T47D (cell line): ENCODE data around the gene DBNL.

Experiments used
- DNase-seq, 2 experiments: peaks; one replicate each; pipeline versions ENCODE4 v3.0.0 to v3.0.0-alpha.2; 2011 to 2012; ENCODE audit warnings: low read depth in 1 of 2, low spot score in 1 of 2
- JUND ChIP-seq: IDR thresholded peaks from 2 replicates; pipeline ENCODE4 v1.6.1; 2012; ENCODE audit warnings: low read depth
- in situ Hi-C: cut with HindIII; loops from 2 replicates; pipeline ENCODE4 v1.10.0; 2016; ENCODE audit warnings: low sequenced_read_pairs, low pct_unique_long_range_greater_than_20kb

The DBNL gene

DNA sequence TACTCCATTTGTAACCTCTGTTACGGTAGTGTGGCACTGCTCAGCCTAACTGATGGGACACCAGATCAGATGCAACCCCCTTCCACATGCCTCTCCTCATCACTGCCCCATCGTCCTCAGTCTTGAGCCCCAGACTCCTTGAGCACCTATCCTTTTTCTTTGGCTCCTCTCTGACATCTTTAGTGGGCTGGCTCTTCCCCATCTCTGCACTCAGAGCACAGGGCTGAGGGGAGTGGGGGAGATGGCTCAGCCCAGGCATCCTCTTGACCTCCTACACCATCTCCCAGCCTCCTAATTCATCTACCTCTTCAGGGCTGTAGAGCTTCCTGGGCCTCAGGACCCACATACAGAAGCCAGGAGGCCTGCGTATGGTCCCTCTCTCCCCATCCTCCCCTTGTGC lies 39.3 kb downstream of the DBNL start:
- TF ChIP-seq JUND = no peak
- in situ Hi-C loops = no loop called here
- DNase-seq = no peak

DNA sequence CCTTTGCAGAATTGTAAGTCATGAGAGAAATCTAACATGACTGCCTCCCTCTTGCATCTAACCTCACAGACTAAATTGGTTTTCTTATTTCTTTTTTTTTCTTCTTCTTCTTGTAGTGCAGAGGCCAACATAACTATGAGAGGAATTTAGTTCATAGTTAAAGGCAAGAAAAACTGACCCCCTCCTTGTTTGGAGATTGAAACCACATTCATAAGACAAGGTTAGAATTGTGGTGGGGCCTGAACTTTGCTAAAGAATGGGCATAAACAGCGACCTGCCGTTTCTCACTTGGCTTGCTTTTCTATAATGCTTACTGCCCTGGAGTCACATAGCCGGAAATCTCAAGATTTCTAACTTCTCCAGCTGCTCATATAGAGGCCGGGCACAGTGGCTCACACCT lies 40.2 kb downstream of the DBNL start:
- no peak for DNase-seq
- in situ Hi-C loops = no loop called here
- TF ChIP-seq JUND = no peak

DNA sequence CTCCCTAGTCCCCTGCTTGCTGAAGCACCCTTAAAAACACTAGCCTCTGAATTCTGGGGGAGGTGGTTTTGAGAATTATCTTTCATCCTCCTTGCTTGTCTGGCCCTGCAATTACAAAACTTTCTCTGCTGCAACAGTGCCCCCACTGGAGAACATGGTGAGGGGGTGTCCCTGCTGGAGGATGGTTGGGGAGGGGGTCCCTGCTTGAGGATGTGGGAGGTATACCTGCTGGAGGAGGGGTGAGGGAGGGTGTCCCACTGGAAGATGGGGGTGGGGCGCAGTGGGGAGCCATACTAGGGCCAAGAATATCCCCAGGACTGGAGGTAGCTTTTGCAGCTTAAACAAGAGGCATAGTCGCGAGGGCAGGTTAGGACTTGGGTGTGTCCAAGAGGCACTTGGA lies 41.0 kb downstream of the DBNL start:
- in situ Hi-C loops = no loop called here
- DNase-seq = no peak
- TF ChIP-seq JUND = no peak

DNA sequence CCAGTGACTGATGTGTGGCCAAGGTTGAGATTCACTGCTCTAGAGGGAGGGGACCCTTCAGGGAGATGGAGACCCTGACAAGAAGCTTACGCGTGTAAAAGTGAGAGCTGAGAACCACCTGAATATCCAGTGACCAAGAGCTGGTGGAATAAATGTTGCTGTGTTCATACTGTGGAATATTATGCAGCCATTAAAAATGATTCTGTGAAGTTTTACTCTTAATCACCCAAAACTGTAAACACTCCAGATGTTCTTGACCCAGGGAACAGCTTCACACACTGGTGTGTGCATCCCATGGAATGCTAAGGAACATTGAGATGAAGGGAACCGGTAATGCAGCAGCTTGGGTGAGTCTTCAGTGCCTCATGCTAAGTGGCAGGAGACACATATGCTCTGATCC lies 42.1 kb downstream of the DBNL start:
- no peak for TF ChIP-seq JUND
- no peak for DNase-seq
- in situ Hi-C loops = no loop called here

DNA sequence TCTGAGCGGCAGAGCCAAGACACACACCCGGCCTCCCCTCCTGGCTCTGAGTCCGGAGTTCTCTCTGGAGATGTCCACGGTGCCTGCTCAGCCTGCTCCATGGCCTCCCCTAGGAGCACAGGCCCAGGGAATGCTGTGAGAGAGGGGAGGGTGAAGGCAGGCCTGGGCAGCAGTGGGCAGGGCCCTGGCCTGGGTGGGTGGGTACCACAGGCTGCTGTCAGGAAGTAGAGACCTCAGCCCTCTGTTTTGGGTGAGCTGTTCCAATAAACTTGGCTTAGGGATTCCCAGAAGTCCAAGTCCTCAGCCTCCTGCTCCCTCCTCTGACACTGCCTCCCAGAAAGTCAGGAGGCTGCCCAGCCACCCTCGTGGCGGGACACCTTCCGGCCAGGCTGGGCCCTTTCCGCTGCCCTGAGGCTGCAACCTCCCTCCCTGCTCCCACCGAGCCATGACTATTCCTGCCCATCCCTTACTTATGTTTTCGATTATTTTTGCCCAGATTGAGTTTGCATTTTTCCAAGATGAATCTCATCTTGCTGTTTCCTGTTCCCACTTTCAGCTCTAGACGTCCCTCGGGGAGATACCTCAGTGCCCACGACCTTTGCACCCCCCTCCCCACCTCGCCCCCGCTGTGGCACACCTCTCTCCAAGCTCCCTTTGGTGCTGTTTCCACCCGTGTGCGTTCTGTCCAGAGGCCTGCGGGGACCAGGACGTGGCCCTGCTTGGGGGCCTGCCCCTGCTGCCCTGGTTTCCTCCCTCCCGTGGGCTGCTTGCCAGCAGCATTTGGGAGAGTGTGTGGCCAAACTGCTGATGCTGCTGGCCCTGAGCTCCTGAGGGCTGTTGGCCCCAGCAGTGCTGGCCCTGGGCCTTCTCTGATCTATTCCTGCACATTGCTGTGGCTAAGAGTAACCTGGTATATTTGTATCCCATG lies 43.7 kb downstream of the DBNL start:
- no peak for TF ChIP-seq JUND
- no peak for DNase-seq
- in situ Hi-C loops = no loop called here

DNA sequence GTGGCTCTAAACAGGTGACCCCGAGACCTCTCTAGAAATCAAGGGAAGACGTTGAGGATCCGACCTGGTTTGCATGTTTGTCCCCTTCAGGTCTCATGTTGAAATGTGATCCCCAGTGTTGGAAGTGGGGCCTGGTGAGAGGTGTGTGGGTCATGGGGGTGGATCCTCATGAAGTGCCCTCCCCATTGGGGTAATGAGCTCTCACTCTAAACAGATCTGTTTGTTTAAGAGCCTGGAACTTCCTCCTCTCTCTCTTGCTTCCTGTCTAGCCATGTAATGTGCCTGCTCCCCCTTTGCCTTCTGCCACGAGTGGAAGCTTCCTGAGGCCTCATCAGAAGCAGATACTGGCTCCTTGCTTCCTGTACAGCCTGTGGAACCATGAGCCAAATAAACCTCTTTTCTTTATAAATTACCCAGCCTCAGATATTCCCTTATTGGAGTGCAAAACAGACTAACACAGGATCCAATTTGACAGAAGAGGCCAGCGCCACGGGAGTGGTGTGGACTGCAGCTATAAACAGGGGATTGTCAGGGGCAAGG lies 48.7 kb downstream of the DBNL start:
- in situ Hi-C loops = no loop called here
- DNase-seq = peak in 1 of 2 experiments; percentile 47
- TF ChIP-seq JUND = no peak

DNA sequence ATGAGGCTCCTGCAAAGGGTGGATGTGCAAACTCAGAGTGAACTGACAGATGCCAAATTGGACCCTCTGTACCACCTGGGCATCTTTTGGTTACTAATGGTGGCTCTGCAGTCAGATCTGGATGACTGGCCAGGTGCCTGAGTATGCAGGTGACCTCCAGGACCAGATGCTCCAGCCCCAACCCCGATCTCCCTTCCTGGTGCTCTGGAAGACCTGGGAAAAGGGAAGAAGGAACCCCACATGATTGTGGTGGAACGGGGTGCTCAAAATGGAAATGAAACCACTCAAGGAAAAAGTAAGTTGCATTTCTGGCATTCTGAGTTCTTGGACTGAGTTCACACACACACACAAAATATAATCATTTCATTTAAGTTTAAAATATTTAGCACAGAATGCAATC lies 49.9 kb downstream of the DBNL start:
- TF ChIP-seq JUND = no peak
- DNase-seq = no peak
- in situ Hi-C loops = no loop called here

DNA sequence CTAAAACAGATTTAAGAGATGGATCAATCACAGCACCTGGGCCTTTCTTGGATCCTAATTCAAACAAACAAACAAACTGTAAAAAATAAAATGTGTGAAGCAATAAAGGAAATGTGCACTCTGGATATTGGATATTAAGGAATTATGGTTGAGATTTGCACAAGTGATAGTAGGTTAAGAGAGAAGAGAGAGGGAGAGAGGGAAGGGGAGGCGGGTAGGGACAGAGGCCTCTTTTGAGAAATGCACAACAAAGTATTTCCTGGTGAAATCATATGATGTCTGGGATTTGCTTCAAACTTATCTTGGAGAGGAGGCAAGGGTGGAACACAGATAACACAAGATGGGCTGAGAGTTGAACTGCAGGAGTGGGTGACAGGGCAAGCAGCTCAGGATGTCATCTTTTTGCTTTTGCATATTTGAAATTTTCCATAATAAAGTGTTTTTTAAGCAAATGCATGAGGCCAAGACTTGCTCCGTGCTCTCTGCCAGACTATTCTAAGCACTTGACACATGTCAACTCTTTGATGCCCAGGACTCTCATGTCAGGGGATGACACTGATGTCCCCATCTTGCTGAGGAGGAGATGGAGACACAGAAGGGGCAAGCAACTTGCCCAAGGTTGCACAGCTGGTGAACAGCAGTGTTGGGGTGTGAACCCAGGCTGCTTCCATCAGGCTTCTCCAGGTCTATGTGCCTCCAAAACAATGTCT lies 50.5 kb downstream of the DBNL start:
- TF ChIP-seq JUND = no peak
- in situ Hi-C loops = no loop called here
- no peak for DNase-seq

DNA sequence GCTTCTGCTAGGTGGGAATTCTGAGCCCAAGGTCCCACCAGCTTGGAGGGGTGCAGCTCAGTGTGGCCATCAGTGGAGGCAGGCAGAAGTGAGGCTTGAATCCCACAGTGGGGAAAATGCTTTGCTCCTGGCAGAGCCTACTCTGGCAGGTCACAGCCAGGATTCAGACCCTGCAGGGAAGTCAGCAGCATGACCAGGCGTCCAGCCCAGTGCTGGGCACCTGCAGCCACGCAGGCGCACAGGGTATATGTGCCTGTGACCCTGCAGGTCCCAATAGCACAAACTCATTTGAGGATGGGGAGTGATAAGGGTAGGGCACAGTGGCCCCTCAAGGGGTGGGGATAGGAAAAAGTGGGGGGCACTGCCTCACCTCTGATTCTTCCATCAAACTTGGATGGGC lies 51.3 kb downstream of the DBNL start:
- in situ Hi-C loops = no loop called here

DNA sequence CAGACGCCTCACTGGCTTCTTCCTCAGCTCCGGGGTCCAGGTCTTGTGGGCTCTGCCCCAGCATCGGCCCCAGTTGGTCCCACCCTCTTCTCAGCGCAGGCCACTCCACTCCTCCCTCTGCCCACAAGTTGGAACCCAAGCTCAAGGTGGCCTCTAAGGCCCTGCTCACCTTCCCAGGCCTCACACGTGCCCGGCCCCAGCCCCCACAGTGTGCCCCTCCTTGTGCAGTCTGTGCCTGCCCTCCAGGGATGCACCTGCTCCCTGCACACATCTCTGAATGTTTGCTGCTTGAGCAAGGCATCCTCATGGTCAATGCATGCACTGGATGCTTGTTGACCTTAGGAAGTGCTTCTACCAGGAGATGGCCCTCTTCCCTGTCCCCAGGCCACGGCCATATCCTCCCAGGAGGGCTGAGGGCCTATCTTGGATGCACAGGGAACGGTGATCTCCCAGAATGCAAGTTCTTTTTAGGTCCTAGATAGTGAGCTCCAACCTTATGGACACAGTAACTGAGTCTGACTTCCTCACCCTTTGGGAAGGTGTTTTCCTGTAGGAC lies 51.9 kb downstream of the DBNL start:
- in situ Hi-C loops = no loop called here
- TF ChIP-seq JUND = no peak
- no peak for DNase-seq

More for the DNA sequence above, 51.3 kb downstream of the DBNL start:
- no peak for DNase-seq
- no peak for TF ChIP-seq JUND

DNA sequence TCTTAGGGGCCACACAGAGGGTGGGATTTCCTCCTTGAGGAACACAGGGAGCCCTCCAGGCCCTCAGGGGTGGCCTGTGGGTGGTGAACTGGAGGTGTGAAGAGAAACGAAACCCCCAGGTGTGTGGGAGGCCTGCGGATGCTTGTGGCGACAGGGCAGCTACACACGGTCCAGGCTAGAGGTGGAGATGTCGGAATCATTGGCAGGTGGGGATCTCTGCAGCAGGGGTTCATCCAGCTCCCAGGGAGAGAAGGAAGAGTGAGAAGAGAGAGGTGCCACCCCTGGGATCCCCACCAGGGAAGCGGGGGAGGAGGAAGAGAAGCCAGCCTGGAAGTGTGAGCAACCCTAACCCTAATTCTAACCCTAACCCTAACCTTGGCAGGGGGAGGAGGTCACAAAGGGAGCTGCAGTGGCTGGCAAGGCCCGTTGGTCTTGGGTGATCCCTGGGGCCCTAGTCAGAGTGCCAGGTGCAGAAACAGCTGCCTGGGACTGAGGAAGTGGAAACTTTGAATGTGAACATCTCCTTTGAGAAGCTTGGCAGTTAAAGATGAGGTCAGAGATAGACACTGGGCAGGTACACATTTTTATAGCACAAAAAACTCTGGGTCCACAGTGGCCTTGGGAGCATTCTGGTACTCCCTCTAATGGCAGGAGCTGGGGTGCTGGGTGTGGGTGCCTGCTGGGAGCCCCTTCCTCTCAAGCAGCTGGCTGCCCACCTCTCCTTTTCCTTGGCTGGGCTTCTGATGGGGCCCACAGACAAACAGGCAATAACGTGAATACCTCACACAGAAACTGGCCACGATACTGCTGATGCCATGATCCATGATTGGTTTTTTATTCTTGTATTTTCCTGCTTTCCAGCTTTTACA lies 52.8 kb downstream of the DBNL start:
- in situ Hi-C loops = no loop called here
- no peak for TF ChIP-seq JUND
- peak in 1 of 2 experiments; percentile 35 for DNase-seq
